SK-N-DZ (cell line): ENCODE results near the gene GDE1. TPM values are rescaled to one million over a fixed set of nuclear protein-coding genes. Genes with fewer than 3 reads are reported as not detected.
"Not testable (repeated sequence)": the region's sequence is repeated elsewhere in the genome, so short reads cannot be mapped to it uniquely, and the experiment has no call there.

Experiments used
- DNase-seq: peaks from one replicate; pipeline ENCODE4 v3.0.0-alpha.2; 2015; ENCODE audit warnings: low spot score
- polyA plus RNA-seq, 2 experiments: library from polyadenylated mRNA; depleted of rRNA; stranded (reverse); fragments of >200 nt; gene quantifications; 2 replicates each; pipeline ENCODE4 v1.2.3, GENCODE V29; 2014

GDE1 gene
- polyA plus RNA-seq (2014; cell fraction: cytosol; rRNA removed), result 89.0 and 102 TPM in 2 replicates
- polyA plus RNA-seq (2014; cell fraction: nucleus; rRNA removed), result 33.5 and 34.0 TPM in 2 replicates

- DNase-seq, result peak; percentile 93
Observed at GRCh38 chr16:19521471-19522396, at the start of gene GDE1. Gene GDE1 (minus strand): TSS chr16:19522098. CDS start chr16:19521964, 134 bp downstream.

GRCh38 chr16:19567560-19567959 lies 45.7 kb upstream of the GDE1 start:
- no peak for DNase-seq

GRCh38 chr16:19566362-19566761 lies 44.5 kb upstream of the GDE1 start:
- DNase-seq, result no peak

GRCh38 chr16:19563377-19563776 lies 41.5 kb upstream of the GDE1 start:
- DNase-seq, result no peak

- no peak for DNase-seq
Observed at GRCh38 chr16:19560078-19560477, 38.2 kb upstream of the GDE1 start.

GRCh38 chr16:19559242-19559910 lies 37.5 kb upstream of the GDE1 start:
- peak; percentile 63 for DNase-seq

GRCh38 chr16:19555938-19556771 lies 34.3 kb upstream of the GDE1 start:
- DNase-seq, result peak; percentile 45

GRCh38 chr16:19555186-19555937 lies 33.5 kb upstream of the GDE1 start, which contains the start of gene VPS35L:
Gene VPS35L (plus strand): TSS chr16:19555703. CDS start chr16:19555730, 27 bp downstream.
- peak; percentile 97 for DNase-seq

- DNase-seq, result no peak
Observed at GRCh38 chr16:19549673-19550072, 27.8 kb upstream of the GDE1 start.

GRCh38 chr16:19548144-19548543 lies 26.2 kb upstream of the GDE1 start:
- no peak for DNase-seq

- DNase-seq, result not testable (repeated sequence)
Observed at GRCh38 chr16:19543278-19543996, 21.5 kb upstream of the GDE1 start.

- peak; percentile 75 for DNase-seq
Observed at GRCh38 chr16:19542138-19542821, 20.4 kb upstream of the GDE1 start.

- no peak for DNase-seq
Observed at GRCh38 chr16:19540241-19540970, 18.5 kb upstream of the GDE1 start.

- no peak for DNase-seq
Observed at GRCh38 chr16:19532601-19533000, 10.7 kb upstream of the GDE1 start.

- DNase-seq, result no peak
Observed at GRCh38 chr16:19528666-19529065, 6.8 kb upstream of the GDE1 start.

- DNase-seq, result no peak
Observed at GRCh38 chr16:19527161-19527560, 5.3 kb upstream of the GDE1 start.

- DNase-seq, result no peak
Observed at GRCh38 chr16:19525385-19525723, 3.5 kb upstream of the GDE1 start.

GRCh38 chr16:19524616-19525384 lies 2.9 kb upstream of the GDE1 start:
- no peak for DNase-seq
